ENCODE data around the gene AP4B1.
A peak's percentile ranks its signal among the peaks of the same experiment; 100 is the strongest.
"Not testable (repeated sequence)": the region's sequence is repeated elsewhere in the genome, so short reads cannot be mapped to it uniquely, and the experiment has no call there.

The AP4B1 gene

GRCh38 chr1:113904674-113905434 is at the start of gene AP4B1, which contains the start of gene DCLRE1B:
TSS of gene AP4B1 (minus strand) at chr1:113904799. CDS start at chr1:113904717, 82 bp downstream.
TSS of gene DCLRE1B (plus strand) at chr1:113905326. CDS start at chr1:113905587, 261 bp downstream.
- peak; percentile 100 for DNase-seq

- no peak for DNase-seq
These were observed 47.1 kb upstream of the AP4B1 start for GRCh38 chr1:113951719-113952118.

GRCh38 chr1:113950908-113951307 is 46.3 kb upstream of the AP4B1 start:
- no peak for DNase-seq

DNA sequence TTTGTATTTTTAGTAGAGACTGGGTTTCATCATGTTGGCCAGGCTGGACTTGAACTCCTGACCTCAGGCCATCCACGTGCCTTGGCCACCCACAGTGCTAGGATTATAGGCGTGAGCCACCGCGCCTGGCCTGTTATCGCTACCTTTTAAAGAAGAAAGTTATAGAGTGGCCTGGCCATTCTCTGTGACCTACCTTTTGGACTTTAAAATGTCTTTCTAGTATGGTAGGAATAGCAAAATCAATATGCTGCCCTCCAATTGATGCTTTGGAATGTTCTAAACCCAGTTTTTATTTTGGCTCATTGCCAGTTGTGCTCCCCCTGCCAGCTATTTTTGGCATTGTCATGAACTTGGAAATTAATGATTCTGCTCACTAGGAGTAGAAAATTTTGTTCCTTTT is 44.4 kb upstream of the AP4B1 start:
- no peak for DNase-seq

GRCh38 chr1:113948151-113948550 is 43.6 kb upstream of the AP4B1 start:
- not testable (repeated sequence) for DNase-seq

DNA sequence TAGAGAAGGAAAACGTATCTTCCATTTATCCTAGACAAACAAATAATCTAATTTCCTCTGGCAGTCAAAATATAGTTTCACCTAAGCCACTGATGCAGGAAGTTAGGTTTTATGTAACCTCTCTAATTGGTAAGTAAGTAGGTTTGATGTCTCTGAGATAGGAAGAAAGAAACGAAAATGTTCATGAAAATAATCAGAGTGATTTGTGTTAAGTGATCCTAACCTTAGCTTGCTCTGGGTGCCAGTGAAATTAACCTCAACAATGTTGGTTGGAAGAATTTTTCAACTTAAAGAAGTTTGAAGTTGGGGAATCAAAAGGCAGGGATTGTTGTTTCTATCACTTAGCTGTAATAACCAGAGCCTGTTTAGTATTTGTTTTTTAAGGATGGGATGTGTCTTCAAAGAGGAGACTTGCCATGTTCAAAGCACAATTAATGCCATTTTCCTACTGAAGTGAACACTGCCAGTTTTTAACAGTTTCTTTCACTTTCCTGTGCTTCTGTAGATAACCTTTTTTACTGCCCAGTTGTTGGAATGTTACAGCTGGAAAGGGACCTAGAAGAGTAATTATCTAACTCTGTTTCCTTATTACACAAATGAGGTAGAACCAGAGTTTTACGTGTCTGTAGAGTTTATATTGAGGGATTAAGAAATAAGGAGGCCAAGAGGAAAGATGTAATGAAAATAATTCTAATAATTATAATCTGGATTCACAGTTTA is 42.9 kb upstream of the AP4B1 start:
- no peak for DNase-seq

GRCh38 chr1:113946678-113947387 is 42.2 kb upstream of the AP4B1 start:
- no peak for DNase-seq

DNA sequence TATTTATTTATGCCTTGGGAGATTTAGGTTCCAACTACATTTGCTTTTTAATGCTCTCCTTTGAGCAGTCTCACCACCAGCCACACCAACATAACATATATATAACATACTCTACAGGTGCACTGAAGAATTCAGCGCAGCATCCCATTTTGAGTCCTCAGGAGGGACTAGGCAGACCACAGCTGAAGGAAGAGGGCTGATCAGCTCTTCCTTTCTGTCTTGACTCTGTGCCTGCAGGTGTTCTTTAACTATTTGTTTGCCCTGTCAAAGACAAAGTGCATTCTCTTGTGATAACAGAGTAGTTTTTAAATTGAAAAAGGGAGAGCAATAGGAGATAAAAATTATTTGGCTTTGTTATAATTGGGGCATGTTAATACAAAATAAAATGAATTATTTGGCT is 41.5 kb upstream of the AP4B1 start:
- DNase-seq = no peak

- no peak for DNase-seq
These were observed 40.7 kb upstream of the AP4B1 start for GRCh38 chr1:113945329-113945728.

- DNase-seq = no peak
These were observed 38.6 kb upstream of the AP4B1 start for GRCh38 chr1:113943028-113943811.

GRCh38 chr1:113942527-113942926 is 37.9 kb upstream of the AP4B1 start:
- no peak for DNase-seq

DNA sequence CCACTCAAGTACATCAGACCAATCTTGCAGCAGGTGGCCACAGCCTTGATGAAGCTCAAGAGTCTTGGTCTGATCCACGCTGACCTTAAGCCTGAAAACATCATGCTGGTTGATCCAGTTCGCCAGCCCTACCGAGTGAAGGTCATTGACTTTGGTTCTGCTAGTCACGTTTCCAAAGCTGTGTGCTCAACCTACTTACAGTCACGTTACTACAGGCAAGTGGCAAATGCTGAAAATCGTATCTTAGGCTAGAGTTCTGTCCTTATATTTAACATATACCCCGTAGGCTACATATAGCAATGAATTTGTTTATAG is 36.6 kb upstream of the AP4B1 start:
- no peak for DNase-seq

GRCh38 chr1:113940365-113941244 is 36.0 kb upstream of the AP4B1 start:
- DNase-seq = no peak

DNA sequence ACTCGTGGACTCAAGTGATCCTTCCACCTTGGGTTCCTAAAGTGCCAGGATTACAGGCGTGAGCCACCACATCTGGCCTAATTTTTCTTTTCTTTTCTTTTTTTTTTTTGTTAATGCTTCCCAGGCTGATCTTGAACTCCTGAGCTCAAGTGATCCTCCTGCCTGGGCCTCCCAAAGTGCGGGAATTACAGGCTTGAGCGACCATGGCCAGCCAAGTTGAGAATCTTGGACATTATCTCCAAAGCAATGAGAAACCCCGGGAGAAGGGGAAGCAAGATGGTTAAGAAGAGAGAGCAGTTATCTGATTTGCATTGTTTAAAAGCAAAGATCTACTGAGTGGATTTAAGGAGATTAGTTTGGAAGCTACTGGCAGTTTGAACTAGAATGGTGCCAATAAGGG is 33.6 kb upstream of the AP4B1 start:
- DNase-seq = no peak

GRCh38 chr1:113937146-113937545 is 32.5 kb upstream of the AP4B1 start:
- DNase-seq = no peak

DNA sequence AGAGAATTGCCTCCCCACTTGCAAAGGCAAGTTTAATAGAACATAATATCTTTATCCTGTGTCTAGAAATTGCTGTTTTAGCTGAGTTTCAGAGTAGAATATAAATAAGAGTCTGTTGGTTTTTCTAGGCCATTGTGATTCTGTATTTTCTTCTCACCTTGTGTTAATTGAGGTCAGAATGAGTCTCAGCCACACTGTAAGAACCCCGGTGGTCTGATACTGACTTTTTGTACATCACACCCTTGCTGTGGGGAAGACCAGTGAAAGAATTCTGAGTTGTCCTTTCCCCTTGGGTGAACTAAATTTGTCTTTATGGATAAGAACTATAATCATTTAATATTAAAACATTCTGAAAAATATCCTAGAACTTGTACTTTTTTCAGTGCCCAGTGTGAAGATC is 31.4 kb upstream of the AP4B1 start:
- DNase-seq = no peak

- no peak for DNase-seq
These were observed 30.6 kb upstream of the AP4B1 start for GRCh38 chr1:113935176-113935575.

- DNase-seq = no peak
These were observed 30.0 kb upstream of the AP4B1 start for GRCh38 chr1:113934511-113935055.

DNA sequence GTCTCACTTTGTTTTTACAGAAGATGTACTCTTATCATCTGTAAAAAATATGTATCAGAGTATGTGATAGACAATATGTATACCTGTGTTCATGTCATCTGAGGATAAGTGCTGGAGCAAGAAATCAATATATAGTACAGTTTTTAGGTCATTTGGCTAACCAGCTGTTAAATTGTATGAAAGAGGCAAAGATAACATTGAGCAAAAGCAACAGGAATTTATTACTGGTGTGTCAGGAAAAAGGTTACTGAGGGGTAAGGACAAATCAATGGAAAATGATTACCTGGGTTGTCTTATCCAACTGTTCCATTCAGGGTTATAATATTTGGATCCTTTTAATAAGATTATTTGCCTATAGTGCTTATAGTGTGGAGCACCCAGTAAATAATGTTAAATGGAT is 29.4 kb upstream of the AP4B1 start:
- no peak for DNase-seq

DNA sequence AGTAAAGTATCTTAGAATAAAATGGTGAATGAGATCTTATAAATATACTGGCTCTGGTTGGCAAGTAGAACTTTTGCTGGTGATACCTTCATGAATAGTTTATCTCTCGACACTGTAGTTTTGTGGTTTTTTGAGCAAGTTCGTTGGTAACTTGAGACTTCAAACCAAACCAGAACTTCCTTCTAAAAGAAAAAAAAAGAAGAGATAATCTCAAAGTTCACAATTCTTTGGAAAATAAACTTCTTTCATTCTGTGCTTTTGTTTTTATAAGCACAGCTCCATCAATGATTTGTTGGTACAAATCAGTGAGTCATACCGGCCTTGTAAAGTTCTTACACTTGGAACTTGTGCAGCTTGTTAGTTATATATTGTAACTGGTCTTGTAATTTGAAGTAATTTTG is 26.9 kb upstream of the AP4B1 start:
- DNase-seq = no peak

DNA sequence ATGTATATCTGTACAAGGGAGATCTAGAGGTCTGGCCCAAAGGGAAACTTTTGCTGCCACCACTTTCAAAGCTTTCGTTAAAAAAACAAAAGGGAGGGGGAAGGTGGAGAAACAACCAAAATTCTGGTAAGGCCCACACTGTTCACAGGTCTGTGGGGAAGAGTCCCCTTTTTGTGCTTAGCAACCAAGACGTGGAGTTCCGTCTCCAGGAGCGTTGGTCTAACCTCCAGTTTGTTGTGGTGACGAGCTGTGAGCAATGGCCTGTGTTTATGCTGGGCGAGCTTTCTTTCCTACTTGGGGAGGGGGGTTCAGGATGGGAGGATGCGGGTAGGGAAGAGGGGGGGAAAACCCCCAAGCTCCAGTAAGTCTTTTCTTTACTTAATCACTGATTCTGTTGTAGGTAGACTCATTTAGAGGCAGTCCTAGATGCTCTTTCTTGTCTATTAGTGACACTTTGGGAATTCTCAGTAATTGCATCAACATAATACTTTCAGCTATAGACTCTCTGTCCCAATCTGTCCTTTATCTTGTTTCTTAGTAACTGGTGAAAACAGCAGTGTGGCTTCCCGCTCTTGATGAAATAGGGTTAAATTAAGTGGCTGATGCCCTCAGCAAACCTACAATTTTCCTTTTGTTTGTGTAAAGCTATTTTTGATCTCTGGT is 26.0 kb upstream of the AP4B1 start:
- peak; percentile 63 for DNase-seq

All from left hindlimb (tissue), 1 donor.